Activated CD4-positive, alpha-beta T cell treated with anti-CD3 and anti-CD28 coated beads for 36 hours (primary cell): Measurements from ENCODE around the gene SLC2A13. TPM values are rescaled to one million over a fixed set of nuclear protein-coding genes. Genes with fewer than 3 reads are reported as not detected.
"Not testable (repeated sequence)": the region's sequence is repeated elsewhere in the genome, so short reads cannot be mapped to it uniquely, and the experiment has no call there.

Experiments used
- ATAC-seq: fragments of 200-7000 bp; cut with Tn5 transposase; one replicate; pipeline ENCODE4 v1.10.0; 2021; ENCODE audit warnings: mild to moderate bottlenecking, moderate library complexity
- CTCF ChIA-PET: fragments of 350-600 bp; sonication (Branson Sonifier 250); formaldehyde crosslinking; loops from one replicate; lab custom pipeline; 2021; ENCODE audit warnings: antibody characterized with exemption; lab: Charles Lee
- POLR2A ChIA-PET: fragments of 350-600 bp; sonication (Branson Sonifier 250); formaldehyde crosslinking; loops from one replicate; lab custom pipeline; 2021; ENCODE audit warnings: antibody characterized with exemption, inconsistent platforms; lab: Charles Lee
- DNase-seq: peaks from one replicate; pipeline ENCODE4 v3.0.0-alpha.2; 2020
- H3K27ac Mint-ChIP-seq: one replicate; pipeline ENCODE4 v1.8.0; 2021; ENCODE audit warnings: mixed read lengths
- H3K27me3 Mint-ChIP-seq: one replicate; pipeline ENCODE4 v1.8.0; 2021; ENCODE audit warnings: mixed read lengths
- H3K36me3 Mint-ChIP-seq: one replicate; pipeline ENCODE4 v1.8.0; 2021; ENCODE audit warnings: low read depth, mixed read lengths
- H3K4me1 Mint-ChIP-seq: one replicate; pipeline ENCODE4 v1.8.0; 2021; ENCODE audit warnings: mixed read lengths
- H3K4me3 Mint-ChIP-seq: one replicate; pipeline ENCODE4 v1.8.0; 2021; ENCODE audit warnings: mild to moderate bottlenecking, moderate library complexity, mixed read lengths
- H3K9me3 Mint-ChIP-seq: one replicate; pipeline ENCODE4 v1.8.0; 2021; ENCODE audit warnings: low read depth, mixed read lengths
- intact Hi-C, 2 experiments: fragments of 100-400 bp; cut with DNase I in 1 of 2; cut with micrococcal nuclease in 1 of 2; formaldehyde crosslinking; loops; one replicate each; pipeline versions ENCODE4 v1.14.2 to v1.15.1; 2022 to 2024; cut with DNase I, micrococcal nuclease
- total RNA-seq, 2 experiments: library from RNA; stranded (reverse); gene quantifications; one replicate each; pipeline ENCODE4 v1.2.3, GENCODE V29; 2021

Gene SLC2A13
- total RNA-seq, 2 experiments from 2014 or later, result 2.3 to 3.9 TPM

- Mint-ChIP-seq H3K9me3 (no peaks in the 10 kb centered on the region), H3K4me1 (no peaks in the 10 kb centered on the region), H3K27me3 (no peaks in the 10 kb centered on the region), H3K36me3 (no peaks in the 10 kb centered on the region), H3K27ac (no peak overlapping the region), H3K4me3 (no peak overlapping the region)
- CTCF ChIA-PET, result no interaction called here
- POLR2A ChIA-PET, result no interaction called here
- intact Hi-C loops, result no loop called here
- ATAC-seq, result no peak
- DNase-seq, result no peak
These were observed 177.5 kb downstream of the SLC2A13 start for GRCh38 chr12:39928181-39928899.

- Mint-ChIP-seq H3K36me3 (no peaks in the 10 kb centered on the region), H3K27ac (no peak overlapping the region), H3K27me3 (no peaks in the 10 kb centered on the region), H3K4me1 (no peaks in the 10 kb centered on the region), H3K9me3 (no peaks in the 10 kb centered on the region), H3K4me3 (no peak overlapping the region)
- DNase-seq (no peak), ATAC-seq (no peak)
- CTCF ChIA-PET, result no interaction called here
- intact Hi-C loops, result no loop called here
- POLR2A ChIA-PET, result no interaction called here
These were observed 182.5 kb downstream of the SLC2A13 start for GRCh38 chr12:39923364-39923763.

- H3K4me3 Mint-ChIP-seq, H3K27ac Mint-ChIP-seq, DNase-seq, intact Hi-C loops, H3K4me1 Mint-ChIP-seq, H3K36me3 Mint-ChIP-seq, H3K27me3 Mint-ChIP-seq, ATAC-seq, H3K9me3 Mint-ChIP-seq, CTCF ChIA-PET: not testable (repeated sequence)
- POLR2A ChIA-PET, result interaction anchor here (0.6 kb wide), 1 partner anchor 13 kb away, joined by 3 read pairs; no protein-coding TSS in a partner anchor
These were observed 183.3 kb downstream of the SLC2A13 start for GRCh38 chr12:39922598-39922997.

- H3K27ac Mint-ChIP-seq, result no peak overlapping the region
- H3K9me3 Mint-ChIP-seq, result no peaks in the 10 kb centered on the region
- no peaks in the 10 kb centered on the region for H3K4me1 Mint-ChIP-seq
- ATAC-seq (no peak), DNase-seq (no peak)
- H3K4me3 Mint-ChIP-seq, result no peak overlapping the region
- ChIA-PET POLR2A (no interaction called here), CTCF (interaction anchor here (1.0 kb wide), 1 partner anchor 16 kb away, joined by 3 read pairs; no protein-coding TSS in a partner anchor)
- H3K27me3 Mint-ChIP-seq, result no peaks in the 10 kb centered on the region
- H3K36me3 Mint-ChIP-seq, result no peaks in the 10 kb centered on the region
- intact Hi-C loops, result no loop called here
These were observed 185.2 kb downstream of the SLC2A13 start for GRCh38 chr12:39920647-39921046.

- H3K36me3 Mint-ChIP-seq, result no peaks in the 10 kb centered on the region
- no peak overlapping the region for H3K27ac Mint-ChIP-seq
- CTCF ChIA-PET, result no interaction called here
- no peak overlapping the region for H3K4me3 Mint-ChIP-seq
- H3K9me3 Mint-ChIP-seq, result no peaks in the 10 kb centered on the region
- intact Hi-C loops, result no loop called here
- no peak for DNase-seq
- POLR2A ChIA-PET, result no interaction called here
- no peaks in the 10 kb centered on the region for H3K27me3 Mint-ChIP-seq
- no peak for ATAC-seq
- H3K4me1 Mint-ChIP-seq, result no peaks in the 10 kb centered on the region
These were observed 185.7 kb downstream of the SLC2A13 start for GRCh38 chr12:39920222-39920621.

- DNase-seq, result no peak
- Mint-ChIP-seq H3K27ac (no peak overlapping the region), H3K4me3 (no peak overlapping the region), H3K27me3 (no peaks in the 10 kb centered on the region), H3K4me1 (no peaks in the 10 kb centered on the region), H3K9me3 (no peaks in the 10 kb centered on the region), H3K36me3 (no peaks in the 10 kb centered on the region)
- no peak for ATAC-seq
- POLR2A ChIA-PET, result no interaction called here
- CTCF ChIA-PET, result no interaction called here
- intact Hi-C loops, result no loop called here
These were observed 186.1 kb downstream of the SLC2A13 start for GRCh38 chr12:39919790-39920189.

- no peaks in the 10 kb centered on the region for H3K36me3 Mint-ChIP-seq
- CTCF ChIA-PET, result interaction anchor here (1.1 kb wide), 1 partner anchor 9 kb away, joined by 3 read pairs; no protein-coding TSS in a partner anchor
- DNase-seq, result no peak
These were observed 190.6 kb downstream of the SLC2A13 start for GRCh38 chr12:39915249-39915648.

GRCh38 chr12:39912211-39912980 lies 193.5 kb downstream of the SLC2A13 start:
- ChIA-PET CTCF (no interaction called here), POLR2A (no interaction called here)
- intact Hi-C loops, result no loop called here
- DNase-seq (no peak), ATAC-seq (no peak)
- no peaks in the 10 kb centered on the region for H3K36me3 Mint-ChIP-seq
- H3K27ac Mint-ChIP-seq, result no peak overlapping the region
- no peaks in the 10 kb centered on the region for H3K9me3 Mint-ChIP-seq
- H3K4me1 Mint-ChIP-seq, result no peaks in the 10 kb centered on the region
- no peak overlapping the region for H3K4me3 Mint-ChIP-seq
- H3K27me3 Mint-ChIP-seq, result no peaks in the 10 kb centered on the region

More at GRCh38 chr12:39915249-39915648, 190.6 kb downstream of the SLC2A13 start:
- no peak for ATAC-seq
- Mint-ChIP-seq H3K27me3 (no peaks in the 10 kb centered on the region), H3K4me1 (no peaks in the 10 kb centered on the region), H3K9me3 (no peaks in the 10 kb centered on the region), H3K27ac (no peak overlapping the region), H3K4me3 (no peak overlapping the region)
- intact Hi-C loops, result no loop called here
- POLR2A ChIA-PET, result no interaction called here

GRCh38 chr12:39906237-39906636 lies 199.6 kb downstream of the SLC2A13 start:
- no peaks in the 10 kb centered on the region for H3K27me3 Mint-ChIP-seq
- intact Hi-C loops, result no loop called here
- ChIA-PET POLR2A (no interaction called here), CTCF (interaction anchor here (0.6 kb wide), 2 partner anchors 103 to 584 kb away, joined by 3 to 4 read pairs; no protein-coding TSS in a partner anchor)
- ATAC-seq (no peak), DNase-seq (no peak)
- H3K27ac Mint-ChIP-seq, result no peak overlapping the region
- H3K9me3 Mint-ChIP-seq, result no peaks in the 10 kb centered on the region
- H3K4me3 Mint-ChIP-seq, result no peak overlapping the region
- H3K36me3 Mint-ChIP-seq, result no peaks in the 10 kb centered on the region
- peaks cover 2% of the 10 kb centered on the region for H3K4me1 Mint-ChIP-seq

- no peak overlapping the region for H3K4me3 Mint-ChIP-seq
- ATAC-seq, result no peak
- H3K27me3 Mint-ChIP-seq, result no peaks in the 10 kb centered on the region
- intact Hi-C loops, result no loop called here
- ChIA-PET POLR2A (no interaction called here), CTCF (no interaction called here)
- H3K4me1 Mint-ChIP-seq, result peaks cover 2% of the 10 kb centered on the region
- H3K27ac Mint-ChIP-seq, result no peak overlapping the region
- DNase-seq, result no peak
- no peaks in the 10 kb centered on the region for H3K9me3 Mint-ChIP-seq
- no peaks in the 10 kb centered on the region for H3K36me3 Mint-ChIP-seq
These were observed 200.7 kb downstream of the SLC2A13 start for GRCh38 chr12:39905152-39905551.

GRCh38 chr12:39902821-39903220 lies 203.1 kb downstream of the SLC2A13 start:
- ATAC-seq, result no peak
- Mint-ChIP-seq H3K4me1 (peaks cover 2% of the 10 kb centered on the region), H3K27me3 (no peaks in the 10 kb centered on the region), H3K9me3 (no peaks in the 10 kb centered on the region), H3K4me3 (no peak overlapping the region), H3K27ac (no peak overlapping the region), H3K36me3 (no peaks in the 10 kb centered on the region)
- POLR2A ChIA-PET, result no interaction called here
- no peak for DNase-seq
- CTCF ChIA-PET, result no interaction called here
- intact Hi-C loops, result no loop called here

- H3K9me3 Mint-ChIP-seq, result peaks cover 5% of the 10 kb centered on the region
- H3K36me3 Mint-ChIP-seq, result no peaks in the 10 kb centered on the region
- H3K4me3 Mint-ChIP-seq, result no peak overlapping the region
- CTCF ChIA-PET, result no interaction called here
- no peak for DNase-seq
- H3K27me3 Mint-ChIP-seq, result no peaks in the 10 kb centered on the region
- no peaks in the 10 kb centered on the region for H3K4me1 Mint-ChIP-seq
- H3K27ac Mint-ChIP-seq, result no peak overlapping the region
- ATAC-seq, result no peak
- POLR2A ChIA-PET, result no interaction called here
- intact Hi-C loops, result no loop called here
These were observed 208.6 kb downstream of the SLC2A13 start for GRCh38 chr12:39897315-39897714.
